HG03520 (cell line): Measurements from ENCODE around the gene ERAL1.
"Not testable (repeated sequence)": the region's sequence is repeated elsewhere in the genome, so short reads cannot be mapped to it uniquely, and the experiment has no call there.

Source experiments
- ATAC-seq: cut with Tn5 transposase; IDR thresholded peaks from one replicate; pipeline ENCODE4 v1.9.1; 2021; ENCODE audit warnings: mild to moderate bottlenecking, moderate library complexity; ENCODE audit not compliant: unreplicated experiment

The ERAL1 gene

GRCh38 chr17:28849281-28849680 lies 5.5 kb upstream of the ERAL1 start:
- ATAC-seq = no peak

DNA sequence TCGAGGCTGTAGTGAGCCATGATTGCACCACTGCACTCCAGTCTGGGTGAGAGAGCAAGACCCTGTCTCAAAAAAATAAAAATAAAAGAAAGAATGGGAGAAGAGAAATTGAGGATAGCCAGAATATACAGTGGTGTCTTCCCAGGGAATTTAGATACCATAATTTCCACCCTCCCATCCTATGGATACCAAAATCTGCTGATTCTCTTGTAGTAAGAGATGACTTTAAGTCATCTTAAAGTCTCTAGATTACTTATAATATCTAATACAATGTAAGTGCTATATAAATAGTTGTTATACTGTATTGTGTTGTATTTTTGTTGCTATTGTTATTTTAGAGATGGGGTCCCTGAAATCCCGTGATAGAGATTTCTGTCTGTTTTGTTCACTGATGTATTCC lies 1.5 kb upstream of the ERAL1 start:
- ATAC-seq = no peak

DNA sequence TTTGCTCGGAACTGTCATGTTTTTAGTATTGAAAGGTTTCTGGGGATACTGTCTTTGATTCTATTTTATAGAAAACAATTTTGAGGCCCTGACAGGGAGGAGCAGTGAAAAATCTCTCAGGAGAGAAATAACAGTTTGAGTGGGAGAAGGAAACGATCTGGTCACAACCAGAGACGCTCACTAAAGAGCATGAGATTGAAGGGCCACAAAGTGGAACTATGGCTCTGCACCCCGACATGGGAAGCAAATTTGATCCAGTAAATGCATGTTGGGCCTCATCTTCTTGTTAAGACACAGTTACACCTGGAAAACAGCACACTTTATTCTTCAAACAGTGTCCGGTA lies 492 bp downstream of the ERAL1 start:
- no peak for ATAC-seq

GRCh38 chr17:28856028-28856574 lies 1.3 kb downstream of the ERAL1 start:
- no peak for ATAC-seq

DNA sequence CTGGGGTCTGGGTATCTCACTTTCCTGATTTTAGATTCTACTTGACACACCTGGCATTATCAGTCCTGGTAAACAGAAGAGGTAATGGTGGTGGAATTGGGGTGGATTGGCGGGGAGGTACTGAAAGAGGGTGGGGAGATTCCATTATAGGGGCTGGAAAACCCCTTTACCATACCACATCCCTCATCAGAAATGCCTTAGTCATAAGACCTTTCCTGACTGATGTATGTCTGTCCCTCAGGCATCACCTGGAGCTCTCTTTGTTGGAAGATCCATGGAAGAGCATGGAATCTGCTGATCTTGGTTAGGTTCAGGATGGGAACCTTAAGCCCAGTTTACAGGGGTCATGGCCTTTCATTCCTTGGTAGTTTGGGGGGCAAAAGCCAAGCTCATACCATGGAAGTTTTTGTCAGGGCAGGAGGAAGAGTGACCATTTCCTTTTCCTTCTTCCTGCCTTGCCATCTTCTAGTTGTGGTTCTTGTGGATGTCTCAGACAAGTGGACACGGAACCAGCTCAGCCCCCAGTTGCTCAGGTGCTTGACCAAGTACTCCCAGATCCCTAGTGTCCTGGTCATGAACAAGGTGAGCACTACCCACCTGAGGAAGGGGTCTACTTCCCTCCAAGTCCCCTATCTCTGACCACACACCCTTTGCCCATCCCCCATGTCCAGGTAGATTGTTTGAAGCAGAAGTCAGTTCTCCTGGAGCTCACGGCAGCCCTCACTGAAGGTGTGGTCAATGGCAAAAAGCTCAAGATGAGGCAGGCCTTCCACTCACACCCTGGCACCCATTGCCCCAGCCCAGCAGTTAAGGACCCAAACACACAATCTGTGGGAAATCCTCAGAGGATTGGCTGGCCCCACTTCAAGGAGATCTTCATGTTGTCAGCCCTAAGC lies 3.3 kb downstream of the ERAL1 start:
- no peak for ATAC-seq

GRCh38 chr17:28858801-28859355 lies 4.1 kb downstream of the ERAL1 start:
- no peak for ATAC-seq

- ATAC-seq = no peak
These were observed 5.6 kb downstream of the ERAL1 start for GRCh38 chr17:28860363-28860808.

- ATAC-seq = no peak
These were observed 6.8 kb downstream of the ERAL1 start for GRCh38 chr17:28861393-28862203.

DNA sequence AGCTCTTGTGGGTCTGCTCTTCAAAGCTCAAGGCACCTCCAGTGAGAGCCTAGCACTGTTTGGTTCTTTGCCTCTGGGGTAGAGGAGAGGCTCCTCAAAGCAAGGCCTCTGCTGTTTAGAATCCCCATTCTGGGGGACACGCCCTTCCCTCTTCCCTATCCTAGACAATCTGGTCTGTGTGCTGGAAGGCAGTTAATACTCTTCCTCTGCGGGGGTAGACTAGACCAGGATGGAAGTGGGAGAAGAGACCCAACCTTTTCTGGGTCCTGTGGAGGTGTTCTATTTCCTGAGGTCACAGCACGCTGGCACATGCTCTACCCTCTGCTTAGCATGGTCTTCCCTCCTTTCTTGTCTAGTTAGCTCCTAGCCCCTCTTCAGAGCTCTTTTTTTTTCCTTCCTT lies 7.7 kb downstream of the ERAL1 start:
- no peak for ATAC-seq

- ATAC-seq = no peak
These were observed 9.1 kb downstream of the ERAL1 start for GRCh38 chr17:28863953-28864352.

GRCh38 chr17:28864991-28865849 lies 10.4 kb downstream of the ERAL1 start:
- ATAC-seq = no peak

- no peak for ATAC-seq
These were observed 11.3 kb downstream of the ERAL1 start for GRCh38 chr17:28865946-28866752.

DNA sequence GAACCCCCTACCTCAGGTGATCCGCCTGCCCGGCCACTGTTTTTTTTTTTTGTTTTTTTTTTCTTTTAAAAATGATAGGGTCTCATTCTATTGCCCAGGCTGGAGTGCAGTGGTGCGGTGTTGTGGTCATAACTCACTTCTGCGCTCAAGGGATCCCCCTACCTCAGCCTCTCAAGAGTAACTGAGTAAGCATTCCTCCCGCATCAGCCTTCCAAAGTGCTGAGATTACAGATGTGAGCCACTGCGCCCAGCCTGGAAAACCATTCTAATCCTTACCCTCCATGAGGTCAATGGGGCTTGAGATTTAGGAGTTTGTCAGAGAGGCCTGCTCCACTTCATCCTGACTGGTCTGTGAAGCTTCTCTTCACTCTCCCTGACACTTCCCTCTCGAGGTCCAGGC lies 12.5 kb downstream of the ERAL1 start:
- ATAC-seq = no peak

DNA sequence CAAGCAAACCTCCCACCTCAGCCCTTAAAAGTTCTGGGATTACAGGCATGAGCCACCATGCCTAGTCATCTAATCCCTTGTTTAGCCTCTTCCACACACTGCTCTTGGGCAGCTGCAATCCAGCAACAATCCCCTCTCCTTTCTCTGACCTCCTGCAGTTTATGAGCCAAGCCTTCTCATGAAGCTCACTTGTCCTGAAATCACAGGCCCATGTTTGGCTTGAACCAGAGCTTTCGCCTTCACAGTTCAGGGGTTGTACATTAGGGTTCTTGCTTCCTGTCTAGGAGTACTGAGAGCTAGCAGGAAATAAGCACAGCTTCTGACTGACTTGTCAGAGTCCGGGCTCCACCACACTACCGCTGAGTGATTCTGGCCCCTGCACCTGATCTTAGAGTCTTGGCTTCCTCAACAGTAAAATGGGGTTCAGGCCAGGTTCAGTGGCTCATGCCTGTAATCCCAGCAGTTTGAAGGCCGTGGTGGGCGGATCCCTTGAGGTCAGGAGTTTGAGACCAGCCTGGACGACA lies 16.3 kb downstream of the ERAL1 start:
- peak; percentile 78 for ATAC-seq

GRCh38 chr17:28873839-28874238 lies 19.0 kb downstream of the ERAL1 start:
- ATAC-seq = no peak

DNA sequence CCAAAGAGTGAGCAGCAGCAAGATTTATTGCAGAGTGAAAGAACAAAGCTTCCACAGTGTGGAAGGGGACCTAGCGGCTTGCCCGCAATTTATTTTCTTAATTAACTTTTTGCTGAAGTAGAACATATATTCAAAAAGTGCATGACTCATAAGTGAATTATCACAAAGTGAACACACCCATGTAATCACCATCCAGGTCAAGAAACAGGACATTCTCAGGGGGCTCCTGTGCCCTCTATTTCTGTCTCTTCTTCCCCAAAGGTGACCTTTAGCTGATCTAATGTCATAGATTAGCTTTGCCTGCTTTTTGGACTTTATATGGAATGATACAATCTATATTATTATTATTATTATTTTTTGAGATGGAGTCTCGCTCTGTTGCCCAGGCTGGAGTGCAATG lies 19.9 kb downstream of the ERAL1 start:
- no peak for ATAC-seq

DNA sequence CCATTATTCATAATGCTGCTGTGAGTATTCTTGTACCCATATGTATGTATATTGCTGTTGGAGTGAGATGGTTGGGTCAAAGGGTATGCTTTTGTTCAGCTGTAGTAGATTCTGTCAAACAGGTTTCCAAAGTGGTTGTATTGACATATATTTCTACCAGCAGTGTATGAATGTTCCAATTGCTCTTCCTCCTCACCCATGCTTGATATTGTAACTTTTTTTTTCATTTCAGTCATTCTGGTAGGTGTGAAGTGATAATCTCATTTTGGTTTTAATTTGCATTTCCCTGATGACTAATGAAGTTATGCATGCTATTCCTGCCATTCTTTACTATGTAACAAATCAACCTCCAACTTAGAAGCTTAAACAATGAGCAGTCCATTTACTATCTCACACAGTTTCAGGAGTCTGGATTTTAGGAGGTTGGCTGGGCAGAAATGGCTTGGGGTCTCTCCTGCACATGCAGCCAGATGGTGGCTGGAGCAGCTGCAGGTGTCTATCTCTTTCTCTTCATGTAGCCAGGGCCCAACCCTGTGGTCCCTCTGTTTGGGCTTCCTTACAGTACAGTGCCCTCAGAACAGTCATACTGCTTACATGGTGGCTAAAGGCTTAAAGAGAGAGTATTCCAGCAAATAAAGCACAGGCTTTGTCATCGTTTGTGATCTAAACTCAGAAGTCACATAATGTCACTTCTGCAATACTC lies 21.2 kb downstream of the ERAL1 start:
- ATAC-seq = no peak

DNA sequence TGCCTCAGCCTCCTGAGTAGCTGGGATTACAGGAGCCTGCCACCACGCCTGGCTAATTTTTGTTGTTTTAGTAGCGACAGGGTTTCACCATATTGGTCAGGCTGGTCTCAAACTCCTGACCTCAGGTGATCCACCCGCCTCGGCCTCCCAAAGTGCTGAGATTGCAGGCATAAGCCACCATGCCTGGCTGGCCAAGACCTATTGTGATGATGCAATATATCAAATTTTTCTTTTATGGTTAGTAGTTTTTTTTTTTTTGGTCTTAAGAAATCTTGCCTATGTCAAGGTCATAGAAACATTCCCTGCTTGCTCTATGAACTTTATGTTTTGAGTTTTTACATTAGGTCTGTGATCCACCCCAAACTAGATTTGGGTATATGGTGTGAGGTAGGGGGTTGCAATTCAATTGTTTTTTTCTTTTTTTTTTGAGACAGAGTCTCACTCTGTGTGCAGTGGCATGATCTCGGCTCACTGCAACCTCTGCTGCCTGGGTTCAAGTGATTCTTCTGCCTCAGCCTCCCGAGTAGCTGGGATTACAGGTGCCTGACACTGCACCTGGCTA lies 22.4 kb downstream of the ERAL1 start:
- ATAC-seq = not testable (repeated sequence)
